Psoas muscle (tissue), 8 donors: ENCODE data around the gene CHST3. TPM values are rescaled to one million over a fixed set of nuclear protein-coding genes. Genes with fewer than 3 reads are reported as not detected.
A peak's percentile ranks its signal among the peaks of the same experiment; 100 is the strongest.

Experiments used
- ATAC-seq, 4 donors: fragments of 200-7000 bp; cut with Tn5 transposase; one replicate each; pipeline ENCODE4 v1.9.1; 2020; ENCODE audit warnings: moderate library complexity in 3 of 4, mild to moderate bottlenecking in 2 of 4
- DNase-seq, 2 donors: peaks; one replicate each; pipeline ENCODE4 v3.0.0-alpha.2; 2020
- H3K27ac ChIP-seq: fragments of 200-600 bp; one replicate; pipeline ENCODE4 v1.8.0; 2022
- H3K27me3 ChIP-seq, 3 donors: fragments of 200-600 bp in 1 of 3; one replicate each; pipeline versions ENCODE4 v1.6.1 to v1.8.0; 2013 to 2022; ENCODE audit warnings: low read length in 2 of 3, mild to moderate bottlenecking in 2 of 3, moderate library complexity in 1 of 3; ENCODE audit not compliant: insufficient read depth in 3 of 3
- H3K36me3 ChIP-seq, 2 donors: fragments of 200-600 bp in 1 of 2; one replicate each; pipeline versions ENCODE4 v1.6.1 to v1.8.0; 2013 to 2022; ENCODE audit warnings: low read depth in 1 of 2, mild to moderate bottlenecking in 1 of 2, moderate library complexity in 1 of 2; ENCODE audit not compliant: insufficient read depth in 1 of 2
- H3K4me1 ChIP-seq: fragments of 200-600 bp; one replicate; pipeline ENCODE4 v1.8.0; 2022
- H3K4me3 ChIP-seq: fragments of 200-600 bp; one replicate; pipeline ENCODE4 v1.8.0; 2022; ENCODE audit warnings: mild to moderate bottlenecking
- H3K9me3 ChIP-seq: fragments of 200-600 bp; one replicate; pipeline ENCODE4 v1.8.0; 2022
- WGBS, 3 donors: extraction: QIAGEN DNeasy Blood & Tissue Kit; methylation state at CpG; one replicate each; pipeline versions ENCODE4 v1.1.6 to v1.1.7; 2013; 5-methylcytosine and 5-hydroxymethylcytosine counted together
- intact Hi-C, 2 donors: fragments of 100-400 bp; cut with DNase I; formaldehyde crosslinking; loops; one replicate each; pipeline versions ENCODE4 v1.11.0 to v1.14.2; 2022
- polyA plus RNA-seq, 3 donors: library from polyadenylated mRNA; stranded (reverse); fragments of 200-250 nt; gene quantifications; one replicate each; pipeline ENCODE4 v1.2.3, GENCODE V29; 2013
- total RNA-seq, 4 donors: library from RNA; stranded (reverse); fragmentation: NEBNext Ultra II Directional in 2 of 4; extraction: Animal tissue kit (Norgen Biotek cat#: 25700) in 2 of 4; gene quantifications; one replicate each; pipeline versions ENCODE4 v1.2.1 to v1.2.4, GENCODE V29; 2021 to 2023
- TF ChIP-seq, protein P1 (sequence below): fragments of 200-600 bp; IDR thresholded peaks from one replicate; pipeline ENCODE4 v1.8.0; 2022; ENCODE audit warnings: antibody characterized with exemption
- donor health status: healthy with polysubstance abuse.
- donor health status: DM: no; HTN: no; CAD: no; lungs with moderate emphysema.
- donor health status: Bipolar disorder and iron deficiency.
- donor health status: healthy.
- donor health status: DM: yes; HTN: yes; CAD: no.
- donor health status: DM: no; HTN: no; CAD: no.
- donor health status: DM: no; HTN: no; CAD: no.
- donor health status: DM: yes; HTN: yes; CAD: no.

The CHST3 gene
- total and polyA plus RNA-seq, 7 donors, result 3.3 to 44.0 (median 12.1) TPM

DNA sequence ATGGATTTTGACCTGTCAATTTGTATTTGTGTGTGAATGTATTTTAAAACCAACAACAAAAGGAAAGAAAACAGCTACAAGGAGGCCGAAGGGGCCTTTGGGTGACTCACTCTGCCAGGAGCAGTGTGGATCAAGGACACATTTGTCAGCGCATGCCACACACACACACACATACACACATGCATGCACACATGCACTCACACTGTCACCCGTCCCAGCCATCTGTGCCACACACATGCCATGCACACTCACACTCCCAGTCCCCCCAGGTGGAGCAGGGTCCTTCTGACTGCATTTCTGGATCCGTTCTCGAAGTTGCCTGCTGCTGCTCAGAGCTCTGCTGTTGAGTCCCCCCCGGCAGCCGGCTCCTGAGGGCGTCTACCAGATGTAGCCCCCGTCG, 98.2 kb downstream of the CHST3 start:
- Histone ChIP-seq H3K27me3 (no peaks in the 10 kb centered on the region), H3K27ac (no peak overlapping the region), H3K4me1 (peaks cover 2% of the 10 kb centered on the region), H3K9me3 (no peaks in the 10 kb centered on the region), H3K36me3 (no peaks in the 10 kb centered on the region), H3K4me3 (no peak overlapping the region)
- WGBS, 3 donors, result 94 to 97% (median 95%) methylated on average over 10 of the region's 10 CpGs
- TF ChIP-seq, protein P1, sequence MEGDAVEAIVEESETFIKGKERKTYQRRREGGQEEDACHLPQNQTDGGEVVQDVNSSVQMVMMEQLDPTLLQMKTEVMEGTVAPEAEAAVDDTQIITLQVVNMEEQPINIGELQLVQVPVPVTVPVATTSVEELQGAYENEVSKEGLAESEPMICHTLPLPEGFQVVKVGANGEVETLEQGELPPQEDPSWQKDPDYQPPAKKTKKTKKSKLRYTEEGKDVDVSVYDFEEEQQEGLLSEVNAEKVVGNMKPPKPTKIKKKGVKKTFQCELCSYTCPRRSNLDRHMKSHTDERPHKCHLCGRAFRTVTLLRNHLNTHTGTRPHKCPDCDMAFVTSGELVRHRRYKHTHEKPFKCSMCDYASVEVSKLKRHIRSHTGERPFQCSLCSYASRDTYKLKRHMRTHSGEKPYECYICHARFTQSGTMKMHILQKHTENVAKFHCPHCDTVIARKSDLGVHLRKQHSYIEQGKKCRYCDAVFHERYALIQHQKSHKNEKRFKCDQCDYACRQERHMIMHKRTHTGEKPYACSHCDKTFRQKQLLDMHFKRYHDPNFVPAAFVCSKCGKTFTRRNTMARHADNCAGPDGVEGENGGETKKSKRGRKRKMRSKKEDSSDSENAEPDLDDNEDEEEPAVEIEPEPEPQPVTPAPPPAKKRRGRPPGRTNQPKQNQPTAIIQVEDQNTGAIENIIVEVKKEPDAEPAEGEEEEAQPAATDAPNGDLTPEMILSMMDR, result no peak
- no peak for ATAC-seq
- peak in 1 of 2 donors; percentile 48 for DNase-seq
- intact Hi-C loops, result no loop called here

Other genes starting within 250 kb of the CHST3 start
- gene C10orf105, start 244.6 kb upstream of the CHST3 start, total RNA-seq, result not detected
- gene C10orf105, start 244.6 kb upstream of the CHST3 start, polyA plus RNA-seq, result under 1 TPM; 0.01 to 0.03 (median 0.03) TPM
- gene VSIR, start 190.9 kb upstream of the CHST3 start, total RNA-seq, result 10 to 100 TPM; 12.5 to 20.4 (median 15.9) TPM
- 10 to 100 TPM; 14.8 to 21.8 (median 19.0) TPM for gene VSIR, start 190.9 kb upstream of the CHST3 start, polyA plus RNA-seq
- 1,000 to 10,000 TPM in 3 of 4 donors, 100 to 1,000 TPM in 1; 885 to 1,725 (median 1,143) TPM for gene PSAP, start 113.1 kb upstream of the CHST3 start, total RNA-seq
- gene PSAP, start 113.1 kb upstream of the CHST3 start, polyA plus RNA-seq, result 1,000 to 10,000 TPM in 1 of 3 donors, 100 to 1,000 TPM in 2; 634 to 1,049 (median 695) TPM
- gene SPOCK2, start 124.2 kb downstream of the CHST3 start, total RNA-seq, result 1 to 10 TPM; 1.8 to 5.3 (median 3.7) TPM
- gene SPOCK2, start 124.2 kb downstream of the CHST3 start, polyA plus RNA-seq, result 1 to 10 TPM; 2.3 to 4.3 (median 3.3) TPM